SU-DHL-6 (cell line): Measurements from ENCODE around the gene SYNPR.

Experiments used
- H2AFZ ChIP-seq: fragments of 200-600 bp; sonication (generic); 2 replicates; pipeline ENCODE4 v1.6.1; 2014; ENCODE audit warnings: low read depth, mild to moderate bottlenecking, moderate library complexity, mixed read lengths, antibody characterized with exemption, low read length; ENCODE audit not compliant: severe bottlenecking
- H3F3A ChIP-seq: fragments of 200-600 bp; shearing (Covaris generic); 2 replicates; pipeline ENCODE4 v1.6.0; 2016; ENCODE audit warnings: antibody characterized with exemption, mild to moderate bottlenecking; ENCODE audit not compliant: insufficient read depth
- H3K27ac ChIP-seq: fragments of 200-600 bp; sonication (generic); 2 replicates; pipeline ENCODE4 v1.5.1; 2016; ENCODE audit warnings: low read depth, mild to moderate bottlenecking, low read length, moderate library complexity, mixed read lengths
- H3K27me3 ChIP-seq: fragments of 200-600 bp; sonication (generic), shearing (Covaris generic); 2 replicates; pipeline ENCODE4 v1.6.0; 2014; ENCODE audit warnings: mild to moderate bottlenecking, low read length
- H3K36me3 ChIP-seq: fragments of 200-600 bp; sonication (generic); 2 replicates; pipeline ENCODE4 v1.6.1; 2014; ENCODE audit warnings: mild to moderate bottlenecking, low read length, mixed read lengths
- H3K4me2 ChIP-seq: fragments of 300-600, 200-600 bp; shearing (Covaris generic), sonication (generic); 2 replicates; pipeline ENCODE4 v1.6.0; 2014; ENCODE audit warnings: low read length, low read depth, mild to moderate bottlenecking; ENCODE audit not compliant: poor library complexity, severe bottlenecking
- H3K4me3 ChIP-seq: fragments of 200-600 bp; sonication (generic); 2 replicates; pipeline ENCODE4 v1.5.1; 2014; ENCODE audit warnings: antibody characterized with exemption, low read length, mild to moderate bottlenecking, mixed read lengths; ENCODE audit not compliant: insufficient read depth, poor library complexity, severe bottlenecking
- H3K79me2 ChIP-seq: fragments of 200-600 bp; sonication (generic); 2 replicates; pipeline ENCODE4 v1.6.1; 2014; ENCODE audit warnings: mild to moderate bottlenecking, low read length, moderate library complexity; ENCODE audit not compliant: insufficient read depth
- H3K9ac ChIP-seq: fragments of 200-600 bp; sonication (generic); 2 replicates; pipeline ENCODE4 v1.7.0; 2014; ENCODE audit warnings: mild to moderate bottlenecking, low read length
- H3K9me2 ChIP-seq: fragments of 200-600 bp; sonication (generic); replicated peaks from 2 replicates; pipeline ENCODE4 v1.6.1; 2014; ENCODE audit warnings: low read length; ENCODE audit not compliant: insufficient read depth
- H3K9me3 ChIP-seq: fragments of 200-600 bp; sonication (generic); 2 replicates; pipeline ENCODE4 v1.6.1; 2014; ENCODE audit warnings: low read length, mixed read lengths; ENCODE audit not compliant: insufficient read depth
- H4K20me1 ChIP-seq: fragments of 200-600 bp; sonication (generic); 2 replicates; pipeline ENCODE4 v1.6.1; 2014; ENCODE audit warnings: low read depth, mild to moderate bottlenecking, antibody characterized with exemption, low read length, moderate library complexity, mixed read lengths
- CTCF ChIP-seq: fragments of 200-600 bp; sonication (generic); IDR thresholded peaks from one replicate; pipeline ENCODE4 v1.5.1; 2017; ENCODE audit warnings: antibody characterized with exemption, mild to moderate bottlenecking, low read length, moderate library complexity; ENCODE audit not compliant: insufficient read depth, poor library complexity, severe bottlenecking
- EZH2phosphoT487 ChIP-seq: fragments of 200-600 bp; sonication (generic), shearing (Covaris generic); conservative IDR thresholded peaks from 2 replicates; pipeline ENCODE4 v1.6.1; 2018; ENCODE audit warnings: mild to moderate bottlenecking, antibody characterized with exemption, low read length, moderate library complexity, mixed read lengths

The SYNPR gene

GRCh38 chr3:63333815-63334214 is 55.7 kb downstream of the SYNPR start:
- no peaks in the 10 kb centered on the region for H3K9me2 ChIP-seq
- H3K27ac ChIP-seq = no peak overlapping the region
- no peaks in the 10 kb centered on the region for H4K20me1 ChIP-seq
- no peak overlapping the region for H2AFZ ChIP-seq
- H3F3A ChIP-seq = no peaks in the 10 kb centered on the region
- no peak overlapping the region for H3K9ac ChIP-seq
- no peaks in the 10 kb centered on the region for H3K9me3 ChIP-seq
- no peaks in the 10 kb centered on the region for H3K79me2 ChIP-seq
- H3K4me2 ChIP-seq = no peak overlapping the region
- no peak overlapping the region for H3K4me3 ChIP-seq
- no peaks in the 10 kb centered on the region for H3K36me3 ChIP-seq
- TF ChIP-seq CTCF (peak; percentile 23), EZH2phosphoT487 (no peak)
- no peaks in the 10 kb centered on the region for H3K27me3 ChIP-seq

GRCh38 chr3:63338351-63338750 is 60.2 kb downstream of the SYNPR start:
- Histone ChIP-seq H3K9me3 (no peaks in the 10 kb centered on the region), H3K4me2 (no peak overlapping the region), H3K4me3 (no peak overlapping the region), H3K9ac (no peak overlapping the region), H3K36me3 (no peaks in the 10 kb centered on the region), H2AFZ (no peak overlapping the region), H4K20me1 (no peaks in the 10 kb centered on the region), H3K27me3 (no peaks in the 10 kb centered on the region), H3F3A (no peaks in the 10 kb centered on the region), H3K79me2 (no peaks in the 10 kb centered on the region), H3K27ac (no peak overlapping the region), H3K9me2 (no peaks in the 10 kb centered on the region)
- TF ChIP-seq CTCF = no peak
- no peak for TF ChIP-seq EZH2phosphoT487

GRCh38 chr3:63343674-63344073 is 65.6 kb downstream of the SYNPR start:
- no peak overlapping the region for H3K4me3 ChIP-seq
- H2AFZ ChIP-seq = no peak overlapping the region
- H3K27me3 ChIP-seq = no peaks in the 10 kb centered on the region
- H3K27ac ChIP-seq = no peak overlapping the region
- no peaks in the 10 kb centered on the region for H3K79me2 ChIP-seq
- H3F3A ChIP-seq = no peaks in the 10 kb centered on the region
- no peak overlapping the region for H3K9ac ChIP-seq
- TF ChIP-seq EZH2phosphoT487 (no peak), CTCF (no peak)
- H3K4me2 ChIP-seq = no peak overlapping the region
- H4K20me1 ChIP-seq = no peaks in the 10 kb centered on the region
- no peaks in the 10 kb centered on the region for H3K36me3 ChIP-seq
- no peaks in the 10 kb centered on the region for H3K9me3 ChIP-seq
- no peaks in the 10 kb centered on the region for H3K9me2 ChIP-seq

- no peak overlapping the region for H2AFZ ChIP-seq
- H3K9me2 ChIP-seq = no peaks in the 10 kb centered on the region
- H3K4me3 ChIP-seq = no peak overlapping the region
- no peak for TF ChIP-seq EZH2phosphoT487
- no peak for TF ChIP-seq CTCF
- no peaks in the 10 kb centered on the region for H4K20me1 ChIP-seq
- no peaks in the 10 kb centered on the region for H3K79me2 ChIP-seq
- no peaks in the 10 kb centered on the region for H3K27me3 ChIP-seq
- no peaks in the 10 kb centered on the region for H3K36me3 ChIP-seq
- no peak overlapping the region for H3K4me2 ChIP-seq
- no peaks in the 10 kb centered on the region for H3K9me3 ChIP-seq
- no peak overlapping the region for H3K27ac ChIP-seq
- no peak overlapping the region for H3K9ac ChIP-seq
- no peaks in the 10 kb centered on the region for H3F3A ChIP-seq
Measured at GRCh38 chr3:63344661-63345060, 66.6 kb downstream of the SYNPR start.
